ENCODE data around the gene ARHGEF26.

DNA sequence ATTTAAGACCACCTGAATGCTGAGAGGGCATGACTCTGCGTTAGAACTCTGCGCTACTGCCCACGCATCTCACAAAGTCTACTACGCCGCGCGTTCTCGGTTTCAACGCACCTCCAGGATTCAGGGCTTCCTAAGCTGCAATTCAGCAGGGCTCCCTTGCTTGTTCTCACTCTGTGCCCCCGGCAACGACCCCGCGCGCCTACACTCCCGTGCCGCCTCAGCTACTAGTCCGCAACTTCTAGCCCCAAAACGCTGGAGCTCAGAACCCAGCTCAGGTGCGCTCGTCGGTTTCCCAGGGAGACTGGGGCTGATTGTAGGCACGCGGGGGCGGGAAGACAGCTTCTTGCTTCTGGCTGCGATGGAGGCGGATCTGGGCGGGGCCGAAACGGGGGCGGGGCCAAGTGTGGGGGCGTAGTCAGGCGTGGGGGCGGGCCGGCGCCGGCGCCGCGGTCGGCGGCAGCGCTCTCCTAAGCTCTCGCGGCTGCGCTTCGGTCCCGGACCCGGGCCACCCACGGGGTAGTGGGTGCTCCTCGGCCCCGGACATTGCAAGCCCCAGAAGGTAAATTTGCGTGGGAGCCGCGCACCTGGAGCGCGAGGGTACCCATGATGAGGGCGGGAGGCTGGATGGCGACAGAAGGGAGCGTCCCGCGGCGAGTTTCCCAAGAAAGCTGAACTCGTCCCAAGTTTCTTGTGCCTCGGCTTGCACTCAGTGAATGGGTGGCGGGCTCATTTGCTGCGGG is at the start of gene ARHGEF26:
- TF ChIP-seq GATA1 (IDR thresholded peaks at IDR 0.05; ENCODE audit: low read depth, low read length) (no peak), POLR2A (IDR thresholded peaks at IDR 0.05; ENCODE audit: low read length) (no peak)
